ENCODE measurements around the gene AGK.

DNA sequence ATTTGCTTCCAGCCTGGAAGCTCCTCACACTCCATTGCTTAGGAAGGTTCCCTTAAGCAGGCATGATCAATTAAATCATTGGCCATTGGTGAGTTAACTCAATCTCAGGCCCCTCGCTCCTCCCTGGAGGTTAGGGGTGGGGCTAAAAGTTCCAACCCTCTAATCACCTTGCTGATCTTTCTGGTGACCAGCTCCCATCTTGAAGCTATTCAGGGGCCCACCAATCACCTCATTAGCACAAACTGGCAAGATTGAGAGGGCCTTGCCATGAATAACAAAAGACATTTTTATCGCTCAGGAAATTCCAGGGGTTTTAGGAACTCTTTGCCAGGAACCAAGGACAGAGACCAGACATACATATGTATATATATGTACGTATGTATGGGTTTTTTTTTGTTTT is 58.4 kb downstream of the AGK start:
- no peak for TF ChIP-seq POLR2AphosphoS5 (IDR thresholded peaks at IDR 0.05)
- TF ChIP-seq, protein P1, sequence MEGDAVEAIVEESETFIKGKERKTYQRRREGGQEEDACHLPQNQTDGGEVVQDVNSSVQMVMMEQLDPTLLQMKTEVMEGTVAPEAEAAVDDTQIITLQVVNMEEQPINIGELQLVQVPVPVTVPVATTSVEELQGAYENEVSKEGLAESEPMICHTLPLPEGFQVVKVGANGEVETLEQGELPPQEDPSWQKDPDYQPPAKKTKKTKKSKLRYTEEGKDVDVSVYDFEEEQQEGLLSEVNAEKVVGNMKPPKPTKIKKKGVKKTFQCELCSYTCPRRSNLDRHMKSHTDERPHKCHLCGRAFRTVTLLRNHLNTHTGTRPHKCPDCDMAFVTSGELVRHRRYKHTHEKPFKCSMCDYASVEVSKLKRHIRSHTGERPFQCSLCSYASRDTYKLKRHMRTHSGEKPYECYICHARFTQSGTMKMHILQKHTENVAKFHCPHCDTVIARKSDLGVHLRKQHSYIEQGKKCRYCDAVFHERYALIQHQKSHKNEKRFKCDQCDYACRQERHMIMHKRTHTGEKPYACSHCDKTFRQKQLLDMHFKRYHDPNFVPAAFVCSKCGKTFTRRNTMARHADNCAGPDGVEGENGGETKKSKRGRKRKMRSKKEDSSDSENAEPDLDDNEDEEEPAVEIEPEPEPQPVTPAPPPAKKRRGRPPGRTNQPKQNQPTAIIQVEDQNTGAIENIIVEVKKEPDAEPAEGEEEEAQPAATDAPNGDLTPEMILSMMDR (IDR thresholded peaks at IDR 0.05), result no peak
- no peak for TF ChIP-seq POLR2A (IDR thresholded peaks at IDR 0.05)
- TF ChIP-seq EP300 (IDR thresholded peaks at IDR 0.05), result no peak
